D721Med (cell line): ENCODE data around the gene DPP6.
"Not testable (repeated sequence)": the region's sequence is repeated elsewhere in the genome, so short reads cannot be mapped to it uniquely, and the experiment has no call there.

Experiments used
- DNase-seq: peaks from one replicate; pipeline ENCODE4 v3.0.0; 2011; ENCODE audit warnings: low spot score; ENCODE audit not compliant: insufficient read length
- FAIRE-seq: peaks from 2 replicates; lab custom pipeline; 2011; peaks lifted over from hg19 to GRCh38; lab: Jason Lieb, UNC
- CTCF ChIP-seq: IDR thresholded peaks from 2 replicates; pipeline ENCODE4 v1.5.1; 2012; ENCODE audit warnings: mild to moderate bottlenecking, control low read depth; ENCODE audit not compliant: insufficient read depth; ENCODE audit errors: missing control alignments

The DPP6 gene

GRCh38 chr7:154656618-154657017, 604.4 kb downstream of the DPP6 start:
- TF ChIP-seq CTCF: no peak
- DNase-seq (no peak), FAIRE-seq (no peak)

GRCh38 chr7:154666768-154667167, 614.6 kb downstream of the DPP6 start:
- DNase-seq (no peak), FAIRE-seq (no peak)
- no peak for TF ChIP-seq CTCF

DNA sequence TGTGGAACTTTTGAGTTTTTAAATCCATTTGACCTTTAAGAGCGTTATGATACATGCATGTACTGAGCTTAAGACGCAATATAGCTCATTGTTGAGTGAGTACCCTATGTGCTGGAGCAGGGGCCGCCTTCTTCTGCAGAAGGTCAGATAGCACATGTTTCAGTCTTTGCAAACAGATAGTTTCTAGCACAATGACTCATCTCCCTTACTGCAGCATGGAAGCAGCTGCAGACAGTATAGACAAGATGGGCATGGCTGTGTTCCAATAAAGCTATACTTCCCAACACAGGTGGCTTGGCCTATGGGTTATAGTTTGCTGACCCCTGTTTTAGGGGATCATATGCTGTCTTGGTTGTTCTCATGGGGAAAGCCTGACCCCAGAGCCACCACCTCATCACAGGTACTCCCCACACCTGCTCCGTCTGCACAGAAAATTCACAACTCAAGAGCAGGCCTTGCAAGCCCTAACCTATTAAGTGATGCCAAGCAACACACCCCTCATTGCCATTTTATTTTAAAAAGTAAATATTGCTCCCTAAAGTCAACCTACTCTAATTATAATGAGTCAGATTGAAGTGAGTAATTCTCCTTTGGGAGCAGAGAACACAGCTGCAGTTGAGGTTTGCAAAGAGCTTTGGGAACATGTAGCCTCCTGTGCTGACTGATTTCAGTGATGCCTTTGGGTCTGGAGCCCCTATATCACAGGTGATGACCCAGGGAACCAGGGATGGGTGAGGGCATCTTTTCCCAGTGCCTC, 620.6 kb downstream of the DPP6 start:
- no peak for DNase-seq
- FAIRE-seq: no peak
- no peak for TF ChIP-seq CTCF

DNA sequence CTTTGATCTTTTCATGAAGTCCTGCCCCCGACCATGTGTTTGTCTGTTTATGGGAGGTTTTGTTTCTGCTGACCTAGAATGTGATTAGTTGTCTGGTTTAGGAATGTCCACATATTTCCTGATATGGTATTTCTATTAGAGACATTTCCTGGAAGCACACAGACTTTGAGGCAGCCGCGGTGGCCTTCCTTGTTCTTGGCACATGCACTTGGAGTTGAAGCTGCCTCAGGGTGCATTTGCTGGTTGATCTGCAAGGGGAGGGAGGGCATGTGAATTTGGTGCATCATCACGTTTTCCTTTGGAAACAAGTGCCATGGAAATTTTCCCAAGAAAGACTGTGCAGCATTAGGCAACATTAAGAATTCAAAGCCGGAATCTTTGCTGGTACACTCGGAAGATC, 622.0 kb downstream of the DPP6 start:
- no peak for FAIRE-seq
- DNase-seq: no peak
- TF ChIP-seq CTCF: no peak

- DNase-seq (no peak), FAIRE-seq (no peak)
- TF ChIP-seq CTCF: no peak
Observed at GRCh38 chr7:154675560-154675959, 623.4 kb downstream of the DPP6 start.

- FAIRE-seq, DNase-seq: not testable (repeated sequence)
Observed at GRCh38 chr7:154676033-154676421, 623.8 kb downstream of the DPP6 start.

DNA sequence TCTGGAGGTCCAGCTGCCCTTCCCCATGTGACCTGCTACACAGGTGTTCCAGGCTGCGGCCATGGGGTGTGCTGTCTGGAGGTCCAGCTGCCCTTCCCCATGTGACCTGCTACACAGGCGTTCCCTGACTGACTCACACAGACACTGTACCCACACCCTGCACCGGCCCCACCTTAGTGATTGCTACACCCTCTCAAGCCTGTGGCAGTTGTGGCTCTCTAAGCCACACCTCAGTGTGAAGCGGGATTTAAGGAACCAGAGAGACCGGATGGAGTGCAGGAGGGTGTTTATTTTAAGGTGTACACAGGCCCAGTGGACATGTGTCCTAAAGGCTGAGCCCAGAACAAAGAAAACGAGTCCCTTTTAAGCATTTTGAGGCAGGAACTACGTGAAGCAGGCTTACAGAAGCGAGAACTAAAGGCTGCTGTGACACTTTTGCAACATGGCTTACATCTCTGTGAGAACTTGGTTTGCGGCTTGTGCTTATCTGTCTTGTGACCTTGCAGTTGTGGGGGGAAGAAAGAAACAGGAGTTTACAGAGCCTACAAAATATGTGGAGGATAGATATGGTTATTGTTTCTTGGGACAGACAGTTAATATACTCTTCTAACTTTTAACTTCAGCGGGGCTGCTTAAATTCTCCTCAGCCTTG, 624.4 kb downstream of the DPP6 start:
- no peak for TF ChIP-seq CTCF
- DNase-seq: no peak
- FAIRE-seq: no peak
